Measurements from ENCODE around the gene ZNF423. TPM values are rescaled to one million over a fixed set of nuclear protein-coding genes. Genes with fewer than 3 reads are reported as not detected.

Gene ZNF423
- total and polyA plus RNA-seq, 2 experiments from 2014 or later = 14.9 to 41.8 TPM

- no peak overlapping the region for H3K4me3 ChIP-seq
- Mint-ChIP-seq H3K9me3 (no peaks in the 10 kb centered on the region), H3K36me3 (ENCODE audit: low read depth) (peaks cover 22% of the 10 kb centered on the region), H3K4me3 (no peak overlapping the region), H3K4me1 (peaks cover 25% of the 10 kb centered on the region), H3K27me3 (ENCODE audit: insufficient read depth, low read depth, poor library complexity) (peaks cover 7% of the 10 kb centered on the region), H3K27ac (no peak overlapping the region)
- no peaks in the 10 kb centered on the region; the same call in 1 of the 2 replicates for H4K20me1 ChIP-seq (replicated peaks; ENCODE audit: insufficient read depth)
- no peaks in the 10 kb centered on the region for H3K27me3 ChIP-seq (ENCODE audit: insufficient read depth)
- H2AFZ ChIP-seq = no peak overlapping the region
- H3F3A ChIP-seq (replicated peaks; ENCODE audit: low read depth) = no peaks in the 10 kb centered on the region
- DNase-seq (ENCODE audit: low spot score) (no peak), ATAC-seq (no peak)
- no peak overlapping the region for H3K4me2 ChIP-seq
- TF ChIP-seq CREB1 (CRISPR knock-in tag; IDR thresholded peaks at IDR 0.05; ENCODE audit: low read depth) (no peak), EZH2phosphoT487 (IDR thresholded peaks at IDR 0.05; ENCODE audit: unreplicated experiment) (no peak), STAT1 (IDR thresholded peaks at IDR 0.05; ENCODE audit: unreplicated experiment) (no peak), JUNB (IDR thresholded peaks at IDR 0.05; ENCODE audit: unreplicated experiment) (no peak), POLR2AphosphoS5 (IDR thresholded peaks at IDR 0.05; ENCODE audit: low read depth) (no peak), EZH2 (IDR thresholded peaks at IDR 0.05; ENCODE audit: low read depth, unreplicated experiment) (no peak), NANOG (IDR thresholded peaks at IDR 0.05; ENCODE audit: borderline replicate concordance) (no peak)
- TF ChIP-seq, protein P1, sequence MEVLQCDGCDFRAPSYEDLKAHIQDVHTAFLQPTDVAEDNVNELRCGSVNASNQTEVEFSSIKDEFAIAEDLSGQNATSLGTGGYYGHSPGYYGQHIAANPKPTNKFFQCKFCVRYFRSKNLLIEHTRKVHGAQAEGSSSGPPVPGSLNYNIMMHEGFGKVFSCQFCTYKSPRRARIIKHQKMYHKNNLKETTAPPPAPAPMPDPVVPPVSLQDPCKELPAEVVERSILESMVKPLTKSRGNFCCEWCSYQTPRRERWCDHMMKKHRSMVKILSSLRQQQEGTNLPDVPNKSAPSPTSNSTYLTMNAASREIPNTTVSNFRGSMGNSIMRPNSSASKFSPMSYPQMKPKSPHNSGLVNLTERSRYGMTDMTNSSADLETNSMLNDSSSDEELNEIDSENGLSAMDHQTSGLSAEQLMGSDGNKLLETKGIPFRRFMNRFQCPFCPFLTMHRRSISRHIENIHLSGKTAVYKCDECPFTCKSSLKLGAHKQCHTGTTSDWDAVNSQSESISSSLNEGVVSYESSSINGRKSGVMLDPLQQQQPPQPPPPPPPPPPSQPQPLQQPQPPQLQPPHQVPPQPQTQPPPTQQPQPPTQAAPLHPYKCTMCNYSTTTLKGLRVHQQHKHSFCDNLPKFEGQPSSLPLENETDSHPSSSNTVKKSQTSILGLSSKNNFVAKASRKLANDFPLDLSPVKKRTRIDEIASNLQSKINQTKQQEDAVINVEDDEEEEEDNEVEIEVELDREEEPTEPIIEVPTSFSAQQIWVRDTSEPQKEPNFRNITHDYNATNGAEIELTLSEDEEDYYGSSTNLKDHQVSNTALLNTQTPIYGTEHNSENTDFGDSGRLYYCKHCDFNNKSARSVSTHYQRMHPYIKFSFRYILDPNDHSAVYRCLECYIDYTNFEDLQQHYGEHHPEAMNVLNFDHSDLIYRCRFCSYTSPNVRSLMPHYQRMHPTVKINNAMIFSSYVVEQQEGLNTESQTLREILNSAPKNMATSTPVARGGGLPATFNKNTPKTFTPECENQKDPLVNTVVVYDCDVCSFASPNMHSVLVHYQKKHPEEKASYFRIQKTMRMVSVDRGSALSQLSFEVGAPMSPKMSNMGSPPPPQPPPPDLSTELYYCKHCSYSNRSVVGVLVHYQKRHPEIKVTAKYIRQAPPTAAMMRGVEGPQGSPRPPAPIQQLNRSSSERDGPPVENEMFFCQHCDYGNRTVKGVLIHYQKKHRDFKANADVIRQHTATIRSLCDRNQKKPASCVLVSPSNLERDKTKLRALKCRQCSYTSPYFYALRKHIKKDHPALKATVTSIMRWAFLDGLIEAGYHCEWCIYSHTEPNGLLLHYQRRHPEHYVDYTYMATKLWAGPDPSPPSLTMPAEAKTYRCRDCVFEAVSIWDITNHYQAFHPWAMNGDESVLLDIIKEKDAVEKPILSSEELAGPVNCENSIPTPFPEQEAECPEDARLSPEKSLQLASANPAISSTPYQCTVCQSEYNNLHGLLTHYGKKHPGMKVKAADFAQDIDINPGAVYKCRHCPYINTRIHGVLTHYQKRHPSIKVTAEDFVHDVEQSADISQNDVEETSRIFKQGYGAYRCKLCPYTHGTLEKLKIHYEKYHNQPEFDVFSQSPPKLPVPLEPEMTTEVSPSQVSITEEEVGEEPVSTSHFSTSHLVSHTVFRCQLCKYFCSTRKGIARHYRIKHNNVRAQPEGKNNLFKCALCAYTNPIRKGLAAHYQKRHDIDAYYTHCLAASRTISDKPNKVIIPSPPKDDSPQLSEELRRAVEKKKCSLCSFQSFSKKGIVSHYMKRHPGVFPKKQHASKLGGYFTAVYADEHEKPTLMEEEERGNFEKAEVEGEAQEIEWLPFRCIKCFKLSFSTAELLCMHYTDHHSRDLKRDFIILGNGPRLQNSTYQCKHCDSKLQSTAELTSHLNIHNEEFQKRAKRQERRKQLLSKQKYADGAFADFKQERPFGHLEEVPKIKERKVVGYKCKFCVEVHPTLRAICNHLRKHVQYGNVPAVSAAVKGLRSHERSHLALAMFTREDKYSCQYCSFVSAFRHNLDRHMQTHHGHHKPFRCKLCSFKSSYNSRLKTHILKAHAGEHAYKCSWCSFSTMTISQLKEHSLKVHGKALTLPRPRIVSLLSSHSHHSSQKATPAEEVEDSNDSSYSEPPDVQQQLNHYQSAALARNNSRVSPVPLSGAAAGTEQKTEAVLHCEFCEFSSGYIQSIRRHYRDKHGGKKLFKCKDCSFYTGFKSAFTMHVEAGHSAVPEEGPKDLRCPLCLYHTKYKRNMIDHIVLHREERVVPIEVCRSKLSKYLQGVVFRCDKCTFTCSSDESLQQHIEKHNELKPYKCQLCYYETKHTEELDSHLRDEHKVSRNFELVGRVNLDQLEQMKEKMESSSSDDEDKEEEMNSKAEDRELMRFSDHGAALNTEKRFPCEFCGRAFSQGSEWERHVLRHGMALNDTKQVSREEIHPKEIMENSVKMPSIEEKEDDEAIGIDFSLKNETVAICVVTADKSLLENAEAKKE (CRISPR knock-in tag; IDR thresholded peaks at IDR 0.05) = no peak
- H3K36me3 ChIP-seq (ENCODE audit: insufficient read depth) = no peaks in the 10 kb centered on the region
- no peaks in the 10 kb centered on the region for H3K9me2 ChIP-seq (ENCODE audit: insufficient read depth)
- H3K27ac ChIP-seq (ENCODE audit: low read depth) = no peak overlapping the region
- 0 out of 2 replicates have a peak, but pooled peaks cover 10% of the 10 kb centered on the region for H3K79me2 ChIP-seq (replicated peaks; ENCODE audit: insufficient read depth)
- 0 out of 2 replicates have a peak, but pooled peaks cover 6% of the 10 kb centered on the region for H3K4me1 ChIP-seq (ENCODE audit: insufficient read depth)
Observed at GRCh38 chr16:49782405-49782804, 73.5 kb downstream of the ZNF423 start.
